K562 (cell line): Measurements from ENCODE around the gene LCP2. TPM values are rescaled to one million over a fixed set of nuclear protein-coding genes. Genes with fewer than 3 reads are reported as not detected.

Experiments
- BCOR ChIP-seq: fragments of 450-650 bp; IDR thresholded peaks from 2 replicates; pipeline ENCODE4 v1.6.1; 2016
- CBFB ChIP-seq: sonication (generic); formaldehyde crosslinking; IDR thresholded peaks from 2 replicates; pipeline ENCODE4 v1.4.0; 2020; ENCODE audit warnings: mild to moderate bottlenecking, missing genetic modification reagents
- FOXJ3 ChIP-seq: sonication (generic); formaldehyde crosslinking; IDR thresholded peaks from 2 replicates; pipeline ENCODE4 v1.4.0; 2020; ENCODE audit warnings: mild to moderate bottlenecking, missing genetic modification reagents
- FUS ChIP-seq: fragments of 200-400 bp; formaldehyde crosslinking; optimal IDR thresholded peaks from 2 replicates; pipeline ENCODE3; 2017; ENCODE audit warnings: low read depth, low read length
- HNRNPL ChIP-seq: fragments of 200-400 bp; formaldehyde crosslinking; IDR thresholded peaks from 2 replicates; pipeline ENCODE4 v1.6.1; 2017; ENCODE audit warnings: low read depth, mild to moderate bottlenecking, low read length
- MED1 ChIP-seq: sonication (generic); formaldehyde crosslinking; IDR thresholded peaks from 2 replicates; pipeline ENCODE4 v1.8.1; 2023; ENCODE audit warnings: missing genetic modification reagents, borderline replicate concordance
- MTA3 ChIP-seq: fragments of 450-650 bp; formaldehyde crosslinking; IDR thresholded peaks from 2 replicates; pipeline ENCODE4 v1.6.1; 2017; ENCODE audit warnings: mild to moderate bottlenecking, borderline replicate concordance
- NR2F6 ChIP-seq: fragments of 450-650 bp; formaldehyde crosslinking; IDR thresholded peaks from 2 replicates; pipeline ENCODE4 v1.4.0; 2020; ENCODE audit warnings: mild to moderate bottlenecking
- PTBP1 ChIP-seq: fragments of 200-400 bp; formaldehyde crosslinking; IDR thresholded peaks from 2 replicates; pipeline ENCODE4 v1.6.1; 2017; ENCODE audit warnings: low read depth, low read length
- RFX1 ChIP-seq: fragments of 450-650 bp; IDR thresholded peaks from 2 replicates; pipeline ENCODE4 v1.6.1; 2016; ENCODE audit warnings: mild to moderate bottlenecking, moderate library complexity
- SMAD3 ChIP-seq: fragments of 450-650 bp; formaldehyde crosslinking; conservative IDR thresholded peaks from 2 replicates; pipeline ENCODE4 v1.4.0; 2020; ENCODE audit warnings: mild to moderate bottlenecking
- SMARCB1 ChIP-seq: IDR thresholded peaks from 2 replicates; pipeline ENCODE4 v1.6.1; 2011; ENCODE audit warnings: improper control_type of control experiment, low read depth; ENCODE audit not compliant: insufficient read length
- SREBF1 ChIP-seq: fragments of 150-350 bp; IDR thresholded peaks from 2 replicates; pipeline ENCODE4 v1.6.1; 2014; ENCODE audit warnings: antibody characterized with exemption, low read depth, low read length, borderline replicate concordance
- ZNF184 ChIP-seq: sonication (generic); formaldehyde crosslinking; IDR thresholded peaks from 2 replicates; pipeline ENCODE4 v1.5.0; 2020; ENCODE audit warnings: missing genetic modification reagents
- ZNF324 ChIP-seq: fragments of 250-450 bp; sonication (Bioruptor Pico); IDR thresholded peaks from 2 replicates; pipeline ENCODE4 v1.4.0; 2020; ENCODE audit warnings: mild to moderate bottlenecking
- ZNF785 ChIP-seq: fragments of 250-450 bp; sonication (Bioruptor Pico); IDR thresholded peaks from 2 replicates; pipeline ENCODE4 v1.4.0; 2020; ENCODE audit warnings: mild to moderate bottlenecking
- polyA plus RNA-seq, 8 experiments: library from polyadenylated mRNA; depleted of rRNA in 4 of 8; stranded (reverse) in 5 of 8; unstranded in 3 of 8; fragments of >200 nt; fragmentation: Nextera tagmentation in 2 of 8; fragmentation: Illumina TruSeq in 1 of 8; extraction: Ambion mirVana in 2 of 8; extraction: Trizol in 1 of 8; gene quantifications; 2 replicates each; pipeline versions ENCODE4 v1.2.1 to v1.2.3, GENCODE V29; 2011 to 2014; ENCODE audit warnings: inconsistent platforms in 1 of 8, missing spikeins in 1 of 8
- total RNA-seq, 7 experiments: library from RNA; depleted of rRNA in 6 of 7; stranded (reverse); fragments of >200 nt in 6 of 7; fragmentation: Illumina TruSeq in 2 of 7; extraction: Trizol in 2 of 7; gene quantifications; 2 replicates each; pipeline versions ENCODE4 v1.2.1 to v1.2.3, GENCODE V29; 2011 to 2021; ENCODE audit warnings: low replicate concordance in 1 of 7
- TF ChIP-seq, protein P1 (sequence below): fragments of 200-800 bp; sonication (Bioruptor generic); IDR thresholded peaks from 2 replicates; pipeline ENCODE4 v1.6.1; 2016; ENCODE audit warnings: missing genetic modification characterization, missing compliant biosample characterization
- TF ChIP-seq, protein P2 (sequence below), 3 experiments: fragments of 200-800 bp in 1 of 3; sonication (Bioruptor generic) in 1 of 3; sonication (generic) in 1 of 3; formaldehyde crosslinking in 1 of 3; IDR thresholded peaks; 2 replicates each; pipeline versions ENCODE4 v1.6.1 to v1.8.0; 2016 to 2022; ENCODE audit warnings: mild to moderate bottlenecking in 2 of 3, missing compliant biosample characterization in 2 of 3, missing genetic modification characterization in 2 of 3, missing genetic modification reagents in 1 of 3
- TF ChIP-seq, protein P3 (sequence below): sonication (generic); formaldehyde crosslinking; IDR thresholded peaks from 2 replicates; pipeline ENCODE4 v1.9.0; 2022; ENCODE audit warnings: mild to moderate bottlenecking, missing genetic modification reagents
- TF ChIP-seq, protein P4 (sequence below): sonication (generic); formaldehyde crosslinking; IDR thresholded peaks from 2 replicates; pipeline ENCODE4 v1.4.0; 2020; ENCODE audit warnings: mild to moderate bottlenecking, missing genetic modification reagents

Gene LCP2
- total and polyA plus RNA-seq, 9 of the 15 experiments (the other 6 are each of a cell fraction or from before 2014, with no cell fraction given): 4.0 to 31.3 (median 14.6) TPM

DNA sequence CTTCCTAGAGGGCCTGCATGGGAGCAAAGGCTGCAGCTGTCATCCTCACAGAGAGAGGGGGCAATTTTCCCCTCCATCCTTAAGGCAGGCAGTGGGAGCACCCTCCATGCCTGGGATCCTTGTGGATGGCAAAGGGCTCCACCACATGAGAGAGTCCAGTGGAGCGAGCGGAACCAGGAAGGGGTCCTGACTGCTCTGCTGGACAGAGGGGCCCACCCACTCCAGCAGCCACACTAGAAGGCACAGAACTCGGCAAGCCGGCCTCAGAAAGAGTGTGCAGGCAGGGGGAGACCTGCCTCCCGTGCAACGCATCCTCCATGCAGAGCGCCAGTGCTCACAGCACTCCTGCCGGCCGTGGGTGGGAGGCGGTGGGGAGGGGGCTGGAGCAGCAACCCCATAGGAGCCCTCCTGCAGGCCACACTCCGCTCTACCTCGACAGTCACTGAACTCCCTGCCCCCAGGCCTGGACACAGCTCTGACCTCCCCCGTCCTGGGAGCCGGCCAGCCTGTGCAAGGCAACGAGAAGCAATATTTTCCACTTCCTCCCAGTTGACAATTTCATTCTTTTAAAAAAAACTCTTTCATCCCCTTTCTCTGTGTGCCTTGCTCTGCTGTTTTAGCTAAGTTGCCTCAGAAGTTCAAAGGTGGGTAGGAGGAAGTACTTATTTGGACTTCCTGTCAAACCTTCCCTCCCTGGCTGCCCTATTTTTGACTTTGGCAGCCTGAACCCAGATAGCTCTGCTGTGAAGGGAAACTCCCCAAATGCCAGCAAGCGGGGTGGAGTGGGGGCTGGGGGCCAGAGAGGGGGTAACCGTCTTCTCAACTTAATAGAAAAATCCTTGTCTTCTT is 5.3 kb upstream of the LCP2 start (continued):
- TF ChIP-seq MTA3 (no peak), SMARCB1 (no peak), CBFB (no peak), SMAD3 (CRISPR knock-in tag) (no peak), FUS (no peak), SREBF1 (no peak), BCOR (no peak), ZNF785 (no peak), ZNF324 (CRISPR knock-in tag) (no peak), HNRNPL (no peak), ZNF184 (no peak), PTBP1 (no peak), MED1 (CRISPR knock-in tag) (no peak), NR2F6 (CRISPR knock-in tag) (no peak), FOXJ3 (CRISPR knock-in tag) (no peak), RFX1 (no peak)
- TF ChIP-seq, protein P1, sequence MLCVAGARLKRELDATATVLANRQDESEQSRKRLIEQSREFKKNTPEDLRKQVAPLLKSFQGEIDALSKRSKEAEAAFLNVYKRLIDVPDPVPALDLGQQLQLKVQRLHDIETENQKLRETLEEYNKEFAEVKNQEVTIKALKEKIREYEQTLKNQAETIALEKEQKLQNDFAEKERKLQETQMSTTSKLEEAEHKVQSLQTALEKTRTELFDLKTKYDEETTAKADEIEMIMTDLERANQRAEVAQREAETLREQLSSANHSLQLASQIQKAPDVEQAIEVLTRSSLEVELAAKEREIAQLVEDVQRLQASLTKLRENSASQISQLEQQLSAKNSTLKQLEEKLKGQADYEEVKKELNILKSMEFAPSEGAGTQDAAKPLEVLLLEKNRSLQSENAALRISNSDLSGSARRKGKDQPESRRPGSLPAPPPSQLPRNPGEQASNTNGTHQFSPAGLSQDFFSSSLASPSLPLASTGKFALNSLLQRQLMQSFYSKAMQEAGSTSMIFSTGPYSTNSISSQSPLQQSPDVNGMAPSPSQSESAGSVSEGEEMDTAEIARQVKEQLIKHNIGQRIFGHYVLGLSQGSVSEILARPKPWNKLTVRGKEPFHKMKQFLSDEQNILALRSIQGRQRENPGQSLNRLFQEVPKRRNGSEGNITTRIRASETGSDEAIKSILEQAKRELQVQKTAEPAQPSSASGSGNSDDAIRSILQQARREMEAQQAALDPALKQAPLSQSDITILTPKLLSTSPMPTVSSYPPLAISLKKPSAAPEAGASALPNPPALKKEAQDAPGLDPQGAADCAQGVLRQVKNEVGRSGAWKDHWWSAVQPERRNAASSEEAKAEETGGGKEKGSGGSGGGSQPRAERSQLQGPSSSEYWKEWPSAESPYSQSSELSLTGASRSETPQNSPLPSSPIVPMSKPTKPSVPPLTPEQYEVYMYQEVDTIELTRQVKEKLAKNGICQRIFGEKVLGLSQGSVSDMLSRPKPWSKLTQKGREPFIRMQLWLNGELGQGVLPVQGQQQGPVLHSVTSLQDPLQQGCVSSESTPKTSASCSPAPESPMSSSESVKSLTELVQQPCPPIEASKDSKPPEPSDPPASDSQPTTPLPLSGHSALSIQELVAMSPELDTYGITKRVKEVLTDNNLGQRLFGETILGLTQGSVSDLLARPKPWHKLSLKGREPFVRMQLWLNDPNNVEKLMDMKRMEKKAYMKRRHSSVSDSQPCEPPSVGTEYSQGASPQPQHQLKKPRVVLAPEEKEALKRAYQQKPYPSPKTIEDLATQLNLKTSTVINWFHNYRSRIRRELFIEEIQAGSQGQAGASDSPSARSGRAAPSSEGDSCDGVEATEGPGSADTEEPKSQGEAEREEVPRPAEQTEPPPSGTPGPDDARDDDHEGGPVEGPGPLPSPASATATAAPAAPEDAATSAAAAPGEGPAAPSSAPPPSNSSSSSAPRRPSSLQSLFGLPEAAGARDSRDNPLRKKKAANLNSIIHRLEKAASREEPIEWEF (CRISPR knock-in tag): no peak
- TF ChIP-seq, protein P2, sequence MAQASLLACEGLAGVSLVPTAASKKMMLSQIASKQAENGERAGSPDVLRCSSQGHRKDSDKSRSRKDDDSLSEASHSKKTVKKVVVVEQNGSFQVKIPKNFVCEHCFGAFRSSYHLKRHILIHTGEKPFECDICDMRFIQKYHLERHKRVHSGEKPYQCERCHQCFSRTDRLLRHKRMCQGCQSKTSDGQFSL (CRISPR knock-in tag; IDR thresholded peaks at IDR 0.05): no peak
- TF ChIP-seq, protein P2 (tag; IDR thresholded peaks at IDR 0.05): no peak
- TF ChIP-seq, protein P3, sequence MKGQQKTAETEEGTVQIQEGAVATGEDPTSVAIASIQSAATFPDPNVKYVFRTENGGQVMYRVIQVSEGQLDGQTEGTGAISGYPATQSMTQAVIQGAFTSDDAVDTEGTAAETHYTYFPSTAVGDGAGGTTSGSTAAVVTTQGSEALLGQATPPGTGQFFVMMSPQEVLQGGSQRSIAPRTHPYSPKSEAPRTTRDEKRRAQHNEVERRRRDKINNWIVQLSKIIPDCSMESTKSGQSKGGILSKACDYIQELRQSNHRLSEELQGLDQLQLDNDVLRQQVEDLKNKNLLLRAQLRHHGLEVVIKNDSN: no peak
- TF ChIP-seq, protein P4, sequence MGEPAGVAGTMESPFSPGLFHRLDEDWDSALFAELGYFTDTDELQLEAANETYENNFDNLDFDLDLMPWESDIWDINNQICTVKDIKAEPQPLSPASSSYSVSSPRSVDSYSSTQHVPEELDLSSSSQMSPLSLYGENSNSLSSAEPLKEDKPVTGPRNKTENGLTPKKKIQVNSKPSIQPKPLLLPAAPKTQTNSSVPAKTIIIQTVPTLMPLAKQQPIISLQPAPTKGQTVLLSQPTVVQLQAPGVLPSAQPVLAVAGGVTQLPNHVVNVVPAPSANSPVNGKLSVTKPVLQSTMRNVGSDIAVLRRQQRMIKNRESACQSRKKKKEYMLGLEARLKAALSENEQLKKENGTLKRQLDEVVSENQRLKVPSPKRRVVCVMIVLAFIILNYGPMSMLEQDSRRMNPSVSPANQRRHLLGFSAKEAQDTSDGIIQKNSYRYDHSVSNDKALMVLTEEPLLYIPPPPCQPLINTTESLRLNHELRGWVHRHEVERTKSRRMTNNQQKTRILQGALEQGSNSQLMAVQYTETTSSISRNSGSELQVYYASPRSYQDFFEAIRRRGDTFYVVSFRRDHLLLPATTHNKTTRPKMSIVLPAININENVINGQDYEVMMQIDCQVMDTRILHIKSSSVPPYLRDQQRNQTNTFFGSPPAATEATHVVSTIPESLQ (CRISPR knock-in tag): no peak
